GM19239 (cell line): ENCODE measurements around the gene GANC.

Experiments used
- DNase-seq: peaks from one replicate; pipeline ENCODE4 v3.0.0; 2011; ENCODE audit warnings: low spot score; ENCODE audit not compliant: insufficient read length
- FAIRE-seq: peaks from 2 replicates; lab custom pipeline; 2011; peaks lifted over from hg19 to GRCh38; lab: Jason Lieb, UNC

The GANC gene

DNA sequence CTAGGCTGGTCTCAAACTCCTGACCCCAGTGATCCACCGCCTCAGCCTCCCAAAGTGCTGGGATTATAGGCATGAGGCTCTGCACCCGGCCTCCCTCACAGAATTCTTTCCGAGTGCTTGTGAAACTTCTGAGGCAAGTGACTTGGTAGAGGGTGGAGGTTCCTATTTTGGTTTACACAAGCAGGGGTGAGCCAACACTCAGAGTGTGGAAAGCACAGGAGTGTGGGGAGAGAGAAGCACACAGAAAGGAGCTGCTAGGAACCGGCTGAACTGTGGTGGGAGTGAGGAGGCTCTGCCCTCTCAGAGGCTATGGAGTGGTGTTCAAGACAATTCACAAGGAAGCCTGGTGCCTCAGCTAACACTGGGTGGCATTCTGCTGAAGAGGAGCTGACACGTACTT lies 94.0 kb downstream of the GANC start:
- DNase-seq = no peak
- FAIRE-seq = no peak

DNA sequence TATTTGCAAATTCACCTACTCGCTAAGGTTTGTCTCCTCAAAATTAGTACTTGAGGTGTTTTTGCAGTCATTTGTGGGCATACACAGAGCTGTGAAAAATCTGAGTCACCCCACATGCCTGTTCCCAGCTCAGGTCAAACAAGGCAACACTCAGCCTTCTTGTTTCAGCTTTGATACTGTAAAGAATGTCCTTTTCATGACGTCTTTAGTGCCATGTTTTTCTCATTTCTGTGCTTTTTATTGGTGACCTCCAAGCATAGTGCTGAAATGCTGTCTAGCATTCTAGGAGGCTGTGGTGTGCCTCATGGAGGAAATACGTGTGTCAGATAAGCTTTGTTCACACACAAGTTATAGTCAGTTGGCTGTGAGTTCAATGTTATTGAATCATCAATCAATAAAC lies 95.1 kb downstream of the GANC start:
- no peak for FAIRE-seq
- no peak for DNase-seq

DNA sequence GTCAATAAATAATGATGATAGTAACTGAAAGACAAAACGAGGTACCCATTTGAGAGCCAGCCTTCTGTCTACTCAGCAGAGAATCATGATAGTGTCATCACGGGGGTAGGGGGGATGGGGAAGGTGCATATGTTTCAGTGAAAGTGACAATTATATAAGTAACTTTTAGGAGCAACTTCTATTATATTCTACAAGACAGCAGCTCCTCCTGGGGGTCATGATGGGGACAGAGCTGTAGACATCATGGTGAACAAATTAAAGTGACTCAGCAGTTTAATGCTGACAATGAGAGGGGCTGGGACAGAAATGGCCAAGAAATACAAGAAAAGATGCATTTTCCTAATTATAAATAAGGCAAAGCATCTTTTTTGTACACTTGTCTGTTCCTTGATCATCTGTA lies 98.1 kb downstream of the GANC start:
- DNase-seq (no peak), FAIRE-seq (no peak)

DNA sequence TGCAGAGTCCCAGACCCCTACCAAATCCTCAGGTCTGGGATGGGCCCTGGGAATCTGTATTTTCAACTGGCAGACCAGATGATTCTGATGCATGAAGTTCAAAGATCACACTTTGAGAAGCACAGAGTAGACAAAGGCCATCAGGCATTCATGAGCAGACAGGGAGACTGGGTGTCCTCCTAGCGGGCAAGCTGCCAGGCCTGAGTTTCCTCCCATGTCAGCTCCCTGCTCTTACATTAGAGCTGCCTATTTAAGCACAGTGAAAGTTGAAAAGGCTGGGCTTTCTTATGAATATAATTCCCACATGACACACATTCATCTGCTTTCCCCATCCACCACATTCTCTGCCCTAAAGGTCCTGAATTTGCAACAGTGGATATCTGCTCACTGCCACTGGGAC lies 100.3 kb downstream of the GANC start:
- FAIRE-seq = no peak
- no peak for DNase-seq

DNA sequence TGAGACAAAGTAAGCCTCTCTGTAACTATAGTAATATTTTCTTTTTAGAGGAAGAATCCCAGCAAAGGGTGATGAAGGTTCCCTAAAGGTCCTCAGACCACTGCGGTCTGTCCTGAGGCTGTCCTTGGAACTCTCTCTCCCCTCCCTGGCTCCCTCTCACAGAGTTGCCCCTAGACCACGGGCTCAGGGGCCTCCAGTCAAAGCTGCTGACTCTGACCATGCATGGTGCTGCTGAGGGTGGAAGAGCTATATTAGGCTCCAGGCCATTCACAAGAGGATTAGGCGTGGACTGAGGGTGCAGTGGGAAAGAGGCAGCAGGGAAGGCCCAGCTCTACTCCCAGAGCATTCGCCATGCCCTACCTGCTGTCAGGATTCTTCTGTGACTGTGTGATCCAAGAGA lies 100.9 kb downstream of the GANC start:
- DNase-seq = no peak
- FAIRE-seq = no peak

DNA sequence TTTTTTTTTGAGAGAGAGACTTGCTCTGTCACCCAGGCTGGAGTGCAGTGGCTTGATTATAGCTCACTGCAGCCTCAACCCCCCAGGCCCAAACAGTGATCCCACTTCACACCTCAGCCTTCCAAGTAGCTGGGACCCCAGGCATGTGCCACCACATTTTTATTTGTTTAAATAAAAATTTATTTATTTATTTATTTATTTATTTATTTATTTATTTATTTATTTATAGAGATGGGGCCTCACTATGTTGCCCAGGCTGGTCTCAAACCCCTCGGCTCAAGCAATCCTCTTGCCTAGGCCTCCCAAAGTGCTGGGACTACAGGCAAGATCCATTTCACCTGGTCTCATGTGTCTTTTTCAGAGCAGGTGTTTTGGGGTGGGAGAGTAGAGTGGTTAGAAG lies 101.8 kb downstream of the GANC start:
- FAIRE-seq = no peak
- DNase-seq = no peak

DNA sequence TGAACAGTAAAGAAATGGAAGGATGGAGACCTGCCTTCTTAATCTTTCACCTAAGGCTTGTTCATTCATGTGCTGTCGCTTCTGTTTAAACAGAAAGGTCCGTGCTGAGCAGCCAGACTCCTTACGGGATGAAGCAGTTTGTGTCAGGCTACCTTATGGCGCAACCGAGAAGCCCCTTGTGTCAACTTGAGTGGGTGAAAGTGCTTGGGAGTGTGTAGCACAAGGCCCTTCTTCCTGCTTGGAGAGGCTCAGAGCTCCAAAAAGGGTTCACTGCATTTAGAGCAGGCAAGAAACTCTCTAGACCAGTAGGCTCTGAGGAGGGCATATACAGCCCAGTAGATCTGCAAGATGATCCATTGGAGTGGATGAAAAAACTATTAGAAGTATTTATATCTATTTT lies 102.3 kb downstream of the GANC start:
- DNase-seq = no peak
- no peak for FAIRE-seq

DNA sequence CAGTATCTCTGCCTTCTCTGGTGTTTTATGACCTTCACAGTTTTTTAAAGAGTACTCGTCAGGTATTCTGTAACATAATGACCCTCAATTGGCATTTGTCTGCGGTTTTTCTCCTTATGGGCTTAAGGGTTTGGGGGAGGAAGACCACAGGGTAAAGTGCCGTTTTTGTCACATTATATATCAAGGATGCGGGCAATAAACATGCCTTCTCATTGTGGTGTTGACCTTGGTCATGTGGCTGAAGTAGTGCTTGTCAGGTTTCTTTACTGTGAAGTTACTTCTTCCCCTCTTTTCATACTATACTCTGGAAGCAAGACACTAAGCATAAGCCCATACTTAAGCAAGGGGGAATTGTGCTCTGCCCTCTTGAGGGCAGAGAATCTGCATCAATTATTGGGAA lies 102.9 kb downstream of the GANC start:
- no peak for FAIRE-seq
- no peak for DNase-seq

DNA sequence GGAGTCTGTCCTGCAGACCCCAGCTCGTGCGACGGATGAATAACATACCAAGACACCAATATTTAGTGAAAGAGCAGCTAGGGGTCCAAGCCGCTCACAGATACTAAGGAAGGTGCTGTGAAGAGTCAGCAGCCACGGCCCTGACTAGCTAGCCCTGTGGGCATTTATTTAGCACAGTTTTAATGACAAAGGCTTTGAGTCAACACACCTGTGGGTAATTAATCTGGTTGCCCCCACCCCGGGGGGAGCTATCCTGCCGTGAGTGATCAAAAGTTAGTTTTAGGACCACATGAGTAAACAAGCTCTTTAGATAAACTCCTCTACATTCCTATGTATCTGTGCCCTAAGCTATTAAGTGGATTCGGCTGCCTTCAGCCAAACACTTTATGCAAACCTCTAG lies 105.0 kb downstream of the GANC start:
- FAIRE-seq = no peak

DNA sequence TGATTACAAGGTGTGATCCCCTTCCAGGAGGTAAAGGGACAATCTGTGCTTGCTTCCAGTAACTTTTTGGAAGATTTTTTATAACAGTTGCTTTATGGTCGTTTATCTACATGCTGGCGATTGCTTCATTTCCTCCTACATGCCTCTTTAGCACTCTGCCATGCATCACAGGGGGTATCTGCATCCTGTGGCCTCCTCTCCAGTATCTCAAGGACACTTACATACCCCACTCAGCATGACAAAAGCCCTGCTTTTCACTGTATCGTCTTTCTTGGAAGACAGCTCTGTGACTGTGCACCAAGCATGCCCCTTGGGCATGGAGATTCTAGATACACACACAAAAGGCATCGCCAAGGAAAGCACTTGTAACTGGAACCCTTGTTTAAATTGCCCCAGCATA lies 111.6 kb downstream of the GANC start:
- FAIRE-seq = no peak

More for the DNA sequence above, 105.0 kb downstream of the GANC start:
- DNase-seq = no peak

DNA sequence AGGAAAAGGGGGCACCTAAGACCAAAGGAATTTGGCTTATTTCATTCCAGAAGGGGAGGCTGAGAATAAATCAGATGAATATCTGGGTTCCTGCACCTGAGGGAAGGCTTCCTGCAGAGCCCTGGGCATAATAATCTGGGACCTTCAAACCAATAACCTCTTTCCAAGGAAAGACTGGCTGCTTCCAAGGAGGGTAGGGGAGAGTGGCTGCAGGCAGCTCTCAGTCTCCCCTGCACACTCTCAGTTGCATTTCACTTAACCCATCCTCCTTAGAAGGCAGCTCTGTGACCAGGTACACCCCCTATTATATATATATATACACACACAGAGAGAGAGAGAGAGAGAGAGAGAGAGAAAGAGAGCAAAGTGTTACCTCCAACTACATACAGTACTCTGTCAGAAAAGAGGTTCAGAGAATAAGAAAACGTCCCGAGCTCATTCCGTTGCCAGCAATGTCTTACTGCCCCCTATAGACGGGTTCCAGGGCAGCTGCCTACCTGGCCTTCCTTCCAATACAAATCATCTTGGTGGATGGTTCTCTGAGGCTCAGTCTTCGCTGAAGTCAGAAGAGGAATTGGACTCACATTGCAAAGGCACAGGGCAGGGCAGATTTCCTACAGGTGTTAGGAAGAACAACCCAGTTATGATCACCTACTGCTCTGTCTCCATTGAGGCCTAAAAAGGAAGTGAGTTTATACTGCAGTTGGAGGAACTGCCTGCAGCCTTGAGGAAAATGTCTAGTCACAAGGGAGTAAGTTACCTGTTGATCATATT lies 112.4 kb downstream of the GANC start:
- DNase-seq = no peak
- no peak for FAIRE-seq

More for the DNA sequence above, 111.6 kb downstream of the GANC start:
- DNase-seq = no peak

DNA sequence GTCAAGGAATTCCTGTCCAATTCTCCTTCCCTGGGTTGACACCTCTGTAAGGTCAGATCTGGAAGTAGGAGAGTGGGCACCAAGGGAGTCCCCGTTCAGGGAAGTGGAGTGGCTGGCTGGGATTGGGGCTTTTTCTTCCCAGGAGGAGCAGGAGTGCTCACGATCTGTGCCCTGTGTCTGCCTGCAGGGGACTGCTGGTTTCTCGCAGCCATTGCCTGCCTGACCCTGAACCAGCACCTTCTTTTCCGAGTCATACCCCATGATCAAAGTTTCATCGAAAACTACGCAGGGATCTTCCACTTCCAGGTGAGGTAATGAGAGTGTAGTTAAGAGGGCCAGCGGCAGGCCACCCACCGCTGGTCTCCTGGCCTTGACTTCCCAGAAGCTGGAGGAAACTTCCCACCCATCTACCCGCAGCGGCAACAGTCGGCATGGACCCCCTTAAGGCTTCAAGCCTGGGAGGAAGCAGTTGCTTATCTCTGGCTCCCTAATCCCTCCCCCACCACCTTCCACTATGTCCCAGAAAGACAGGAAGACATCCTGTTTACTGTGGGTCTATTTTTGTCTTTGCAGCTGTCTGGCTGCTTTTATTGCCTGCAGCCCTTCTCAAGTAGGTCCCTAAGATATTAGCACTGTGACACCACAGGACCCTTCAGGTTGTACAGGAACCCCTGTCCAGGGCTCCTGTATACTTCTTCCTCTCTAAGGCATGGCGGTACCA lies 113.1 kb downstream of the GANC start:
- no peak for DNase-seq
- no peak for FAIRE-seq

DNA sequence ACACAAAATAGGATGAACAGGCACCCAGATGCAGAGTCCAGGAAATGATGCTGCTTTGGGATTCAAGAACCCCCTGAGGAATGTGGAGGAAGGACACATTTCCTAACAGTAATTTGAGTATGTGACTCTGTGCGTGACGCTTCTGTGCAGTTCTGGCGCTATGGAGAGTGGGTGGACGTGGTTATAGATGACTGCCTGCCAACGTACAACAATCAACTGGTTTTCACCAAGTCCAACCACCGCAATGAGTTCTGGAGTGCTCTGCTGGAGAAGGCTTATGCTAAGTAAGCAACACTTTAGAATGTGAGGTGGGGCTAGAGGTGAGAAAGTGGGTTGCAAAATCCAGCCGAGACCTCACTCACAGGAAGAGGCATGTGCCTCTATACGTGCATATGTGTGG lies 114.6 kb downstream of the GANC start:
- FAIRE-seq = no peak
- no peak for DNase-seq

DNA sequence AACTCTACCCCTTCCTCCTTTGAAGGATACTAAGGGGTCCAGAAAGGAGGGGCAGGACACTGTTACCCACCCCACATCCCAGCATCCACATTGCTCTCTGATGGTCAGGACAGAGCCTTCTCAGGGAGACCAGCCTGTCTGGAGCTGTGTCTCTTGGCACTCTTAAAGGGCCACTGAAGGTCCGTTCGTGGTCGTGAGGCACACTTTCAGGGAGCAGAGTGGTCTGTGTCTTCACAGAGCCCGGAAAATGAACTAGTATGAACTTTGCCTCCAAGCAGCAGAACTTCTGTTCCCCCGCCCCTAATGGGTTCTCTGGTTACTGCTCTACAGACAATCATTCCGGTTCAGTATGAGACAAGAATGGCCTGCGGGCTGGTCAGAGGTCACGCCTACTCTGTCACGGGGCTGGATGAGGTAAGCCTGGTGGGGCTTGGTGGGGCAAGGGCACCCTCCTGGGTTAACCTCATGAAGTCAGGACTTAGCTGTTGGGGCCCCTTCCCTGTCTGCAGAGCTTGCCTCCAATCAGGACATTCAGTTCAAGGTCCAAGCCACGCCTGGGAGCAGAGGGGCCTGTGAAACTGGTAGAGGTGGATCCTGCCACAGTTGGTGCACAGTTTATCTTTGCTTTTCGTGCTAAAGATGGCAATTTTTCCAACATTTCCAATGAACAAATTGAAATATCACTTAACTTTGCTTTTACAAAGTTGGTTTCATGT lies 119.5 kb downstream of the GANC start:
- FAIRE-seq = no peak
- DNase-seq = no peak

DNA sequence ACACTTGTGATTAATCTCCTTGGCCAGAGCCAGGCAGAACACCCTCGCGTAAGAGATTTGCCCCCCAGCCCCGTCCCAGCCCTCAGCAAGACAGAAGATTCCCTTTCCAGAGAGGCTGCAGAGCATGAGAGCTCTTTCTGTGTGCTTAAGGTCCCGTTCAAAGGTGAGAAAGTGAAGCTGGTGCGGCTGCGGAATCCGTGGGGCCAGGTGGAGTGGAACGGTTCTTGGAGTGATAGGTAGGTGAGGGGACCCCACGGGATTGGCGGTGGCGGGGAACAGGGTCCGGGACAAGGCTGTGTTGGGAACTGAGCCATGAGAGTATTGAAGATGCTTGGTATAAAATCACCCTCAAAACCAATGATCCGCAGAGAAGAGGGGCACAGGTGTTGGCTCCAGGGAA lies 121.1 kb downstream of the GANC start:
- FAIRE-seq (no peak), DNase-seq (no peak)

DNA sequence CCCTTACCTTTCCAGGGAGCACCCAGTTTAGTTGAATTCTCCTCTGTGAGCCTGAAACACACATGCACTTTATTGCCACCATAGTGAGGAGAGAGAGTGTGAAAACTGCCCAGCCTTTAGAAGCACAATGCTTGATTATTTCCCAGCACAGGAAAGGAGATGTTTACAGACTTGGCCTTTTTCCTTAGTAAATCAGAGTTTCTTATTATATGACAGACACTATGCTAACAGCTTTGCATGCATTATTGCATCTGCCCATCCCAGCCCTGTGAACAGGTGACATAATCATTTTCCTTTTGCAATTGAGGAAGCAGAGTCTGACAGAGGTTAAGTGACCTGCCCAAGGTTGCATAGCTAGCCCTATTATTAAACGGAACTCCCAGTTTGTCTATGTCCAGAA lies 122.8 kb downstream of the GANC start:
- DNase-seq (no peak), FAIRE-seq (no peak)

DNA sequence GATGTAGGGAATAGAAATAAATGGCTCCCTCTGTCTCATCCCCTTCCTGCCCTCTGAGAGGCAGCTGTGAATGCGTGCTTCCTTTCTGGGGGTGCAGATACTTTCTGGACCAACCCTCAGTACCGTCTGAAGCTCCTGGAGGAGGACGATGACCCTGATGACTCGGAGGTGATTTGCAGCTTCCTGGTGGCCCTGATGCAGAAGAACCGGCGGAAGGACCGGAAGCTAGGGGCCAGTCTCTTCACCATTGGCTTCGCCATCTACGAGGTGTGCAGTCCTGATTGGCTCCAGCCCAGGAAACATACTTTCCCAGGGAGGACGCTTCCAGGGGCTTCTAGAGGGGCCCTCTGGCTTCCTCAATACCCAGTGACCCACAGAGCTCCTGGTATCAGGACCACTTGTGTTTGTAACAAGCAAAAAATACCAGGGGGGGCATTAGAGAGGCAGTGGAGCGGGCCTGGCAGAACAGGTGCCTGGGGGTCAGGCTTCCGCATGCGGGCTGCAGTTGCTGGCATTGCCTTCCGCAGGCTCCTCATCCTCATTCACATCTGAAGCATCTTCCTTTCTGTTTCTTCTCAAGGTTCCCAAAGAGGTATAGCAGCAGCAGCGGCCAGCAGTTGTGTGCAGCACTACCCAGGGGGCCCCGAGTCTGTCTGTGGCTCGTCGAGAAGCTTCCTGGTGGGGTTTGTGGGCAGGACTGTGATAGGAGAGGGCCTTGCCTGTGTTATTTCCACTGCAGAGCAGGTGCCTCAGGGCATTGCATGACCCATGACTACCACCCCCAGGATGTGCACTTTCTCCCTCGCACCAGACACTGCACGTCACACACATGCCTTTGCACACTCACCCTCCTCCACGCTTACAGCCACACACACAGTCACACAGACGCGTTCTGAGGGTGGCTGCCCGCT lies 128.8 kb downstream of the GANC start:
- DNase-seq (no peak), FAIRE-seq (no peak)

DNA sequence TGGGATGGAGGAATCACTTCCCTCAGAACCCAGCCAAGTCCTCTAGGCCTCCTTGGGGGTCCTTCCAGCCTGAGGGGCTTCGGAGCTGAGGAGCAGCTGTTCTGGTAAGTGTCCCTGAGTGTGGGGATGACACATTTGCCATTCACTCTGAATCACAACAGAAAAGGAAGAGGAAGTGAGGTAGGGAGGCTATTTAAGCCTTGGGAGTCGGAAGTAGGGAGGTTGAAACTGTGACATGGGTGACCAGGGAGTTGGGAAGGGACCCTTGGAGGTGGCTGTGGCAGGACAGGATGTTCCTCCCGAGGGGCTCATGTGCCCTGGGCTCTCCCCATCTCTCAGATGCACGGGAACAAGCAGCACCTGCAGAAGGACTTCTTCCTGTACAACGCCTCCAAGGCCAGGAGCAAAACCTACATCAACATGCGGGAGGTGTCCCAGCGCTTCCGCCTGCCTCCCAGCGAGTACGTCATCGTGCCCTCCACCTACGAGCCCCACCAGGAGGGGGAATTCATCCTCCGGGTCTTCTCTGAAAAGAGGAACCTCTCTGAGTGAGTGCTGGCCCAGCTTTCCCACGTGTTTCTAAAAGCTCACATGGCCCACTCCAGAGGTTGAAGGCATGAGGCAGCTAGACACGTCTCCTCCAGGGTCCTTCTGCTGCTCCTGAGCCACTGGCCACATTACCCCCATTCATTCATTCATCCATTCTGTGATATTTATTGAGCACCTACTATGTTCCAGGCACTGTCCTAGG lies 129.6 kb downstream of the GANC start:
- DNase-seq (no peak), FAIRE-seq (no peak)

DNA sequence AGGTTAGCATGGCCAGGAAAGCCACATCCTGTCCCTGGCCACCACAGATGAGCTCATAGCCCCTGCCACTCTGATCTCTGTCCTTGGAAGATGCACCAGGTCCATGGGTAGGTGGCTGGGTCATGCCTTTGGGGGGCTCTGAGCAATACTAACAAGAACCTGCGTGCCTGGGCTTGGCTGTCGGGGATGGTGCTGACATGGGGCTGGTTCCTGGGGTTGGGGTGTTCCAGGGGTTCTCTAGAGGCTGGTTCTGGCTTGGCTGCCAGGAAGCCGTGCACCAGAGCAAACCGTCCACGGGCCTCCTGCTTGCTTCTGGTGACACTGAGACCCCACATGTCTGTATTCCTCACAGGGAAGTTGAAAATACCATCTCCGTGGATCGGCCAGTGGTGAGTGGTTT lies 130.4 kb downstream of the GANC start:
- DNase-seq = no peak
- FAIRE-seq = no peak
